HG02642 (cell line): ENCODE results near the gene NUDT4B.
"Not testable (repeated sequence)": the region's sequence is repeated elsewhere in the genome, so short reads cannot be mapped to it uniquely, and the experiment has no call there.

ENCODE experiments used
- ATAC-seq: cut with Tn5 transposase; IDR thresholded peaks from one replicate; pipeline ENCODE4 v1.9.1; 2021; ENCODE audit warnings: mild to moderate bottlenecking; ENCODE audit not compliant: unreplicated experiment, poor library complexity

Gene NUDT4B

GRCh38 chr1:148748563-148749334 lies at the start of gene NUDT4B:
Gene NUDT4B, plus strand, starts transcription at chr1:148748774. Its CDS starts 179 bp downstream, at chr1:148748953.
- peak; percentile 50 for ATAC-seq

- ATAC-seq: not testable (repeated sequence)
Measured at GRCh38 chr1:148699357-148699756, 49.2 kb upstream of the NUDT4B start.

DNA sequence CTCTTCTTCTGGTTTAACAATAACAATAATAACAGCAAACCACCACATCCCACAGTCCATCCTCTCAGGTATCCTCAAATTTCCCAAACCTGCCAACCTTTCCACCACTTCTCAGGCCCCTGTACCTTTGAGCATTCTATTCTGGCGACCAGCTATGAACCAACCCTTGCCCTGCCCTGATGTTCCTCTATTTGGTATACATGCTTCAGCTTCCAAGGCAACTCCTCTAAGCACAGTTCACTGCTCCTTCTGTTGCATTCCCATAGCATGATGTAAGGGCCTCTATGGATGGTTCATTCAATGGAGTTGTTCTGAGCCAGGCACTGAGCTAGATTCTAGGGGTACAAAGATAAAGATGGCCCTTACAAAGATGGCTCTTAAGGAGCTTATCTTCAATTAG lies 46.3 kb upstream of the NUDT4B start:
- not testable (repeated sequence) for ATAC-seq

- ATAC-seq: not testable (repeated sequence)
Measured at GRCh38 chr1:148703973-148704591, 44.5 kb upstream of the NUDT4B start.

- ATAC-seq: not testable (repeated sequence)
Measured at GRCh38 chr1:148705316-148705948, 43.1 kb upstream of the NUDT4B start.

DNA sequence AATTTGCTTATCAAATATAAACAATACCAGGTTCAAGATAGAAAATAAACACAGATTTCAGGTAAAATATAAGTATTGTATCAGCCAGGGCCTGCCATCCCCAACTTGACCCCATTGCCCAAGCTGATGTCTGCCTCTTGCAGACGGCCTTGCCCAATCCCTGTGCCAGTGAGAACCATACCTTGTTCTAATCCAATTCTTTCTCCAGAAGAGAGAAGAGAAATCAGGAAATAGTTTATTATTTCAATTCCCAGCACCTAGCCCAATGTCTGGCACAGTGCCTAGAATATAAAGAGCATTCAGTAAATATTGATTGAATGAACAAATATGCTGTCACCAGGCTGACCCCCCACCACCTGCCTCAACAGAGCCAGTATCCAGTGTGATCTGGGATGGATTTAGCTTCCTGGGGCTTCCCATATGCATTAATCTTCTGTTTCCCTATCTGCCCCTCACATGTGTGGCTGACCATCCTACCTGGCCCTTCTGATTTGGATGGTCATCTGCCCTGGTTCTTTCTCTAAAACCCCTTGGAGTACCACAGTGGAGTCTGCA lies 39.7 kb upstream of the NUDT4B start:
- ATAC-seq: not testable (repeated sequence)

- ATAC-seq: not testable (repeated sequence)
Measured at GRCh38 chr1:148710772-148711523, 37.6 kb upstream of the NUDT4B start.

DNA sequence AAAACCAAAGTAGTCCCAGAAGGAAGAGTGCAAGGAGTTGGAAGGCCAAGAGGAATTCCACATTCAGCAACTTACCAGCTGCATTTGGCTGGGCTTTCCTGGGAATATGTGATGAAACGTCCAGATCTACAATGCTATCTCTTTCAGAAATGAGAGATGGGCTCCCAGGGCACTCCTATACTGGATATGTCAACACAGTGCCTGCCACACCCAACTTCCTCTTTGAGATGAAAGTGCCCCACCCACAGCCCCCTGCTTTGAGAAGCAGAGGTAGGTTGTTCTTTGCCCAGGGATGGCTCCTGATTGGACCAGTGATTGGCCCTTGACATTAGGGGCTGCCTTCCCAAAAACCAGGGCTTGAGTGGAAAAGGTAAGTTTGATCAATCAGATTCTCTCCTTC lies 36.2 kb upstream of the NUDT4B start:
- ATAC-seq: not testable (repeated sequence)

- not testable (repeated sequence) for ATAC-seq
Measured at GRCh38 chr1:148715518-148715917, 33.1 kb upstream of the NUDT4B start.

- ATAC-seq: not testable (repeated sequence)
Measured at GRCh38 chr1:148716966-148717520, 31.5 kb upstream of the NUDT4B start.

- ATAC-seq: not testable (repeated sequence)
Measured at GRCh38 chr1:148720918-148721317, 27.7 kb upstream of the NUDT4B start.

DNA sequence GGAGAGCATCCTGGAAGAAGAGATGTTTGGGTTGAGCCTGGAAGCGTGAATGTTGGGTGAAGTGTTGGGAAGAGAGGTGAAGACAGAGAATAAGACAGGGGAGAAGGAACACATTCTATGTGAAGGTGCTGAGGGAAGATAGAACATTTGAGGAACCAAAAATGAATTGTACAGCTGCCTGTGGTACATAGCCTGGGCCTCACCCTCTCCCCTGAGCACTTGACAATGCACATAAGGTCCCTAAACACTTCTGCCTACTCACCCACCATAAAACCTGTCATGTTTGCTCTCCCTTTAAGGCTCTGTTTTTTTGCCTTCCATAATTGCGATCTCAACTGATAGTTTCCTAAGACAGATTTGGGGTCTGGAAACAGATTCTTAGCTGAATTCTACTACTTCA lies 25.8 kb upstream of the NUDT4B start:
- ATAC-seq: not testable (repeated sequence)

DNA sequence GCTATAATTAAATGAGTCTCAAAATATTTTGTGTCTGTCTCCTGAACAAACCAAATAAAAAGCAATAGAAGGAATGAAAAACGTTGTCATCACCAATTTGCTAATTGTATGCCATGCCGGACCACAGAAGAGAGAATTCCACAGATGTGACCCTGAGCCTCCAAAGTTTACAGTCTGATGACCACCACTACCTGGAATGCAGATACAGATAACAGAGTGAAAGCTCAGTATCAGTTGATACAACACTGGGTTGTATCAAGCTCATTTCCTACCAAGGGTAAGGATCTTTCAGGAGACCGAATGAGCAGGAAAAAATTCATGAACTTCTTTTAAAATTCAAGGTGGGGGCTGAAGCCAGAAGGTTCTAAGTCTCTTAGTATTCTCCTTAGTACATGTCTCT lies 25.1 kb upstream of the NUDT4B start:
- ATAC-seq: not testable (repeated sequence)

- ATAC-seq: not testable (repeated sequence)
Measured at GRCh38 chr1:148724872-148725271, 23.7 kb upstream of the NUDT4B start.

DNA sequence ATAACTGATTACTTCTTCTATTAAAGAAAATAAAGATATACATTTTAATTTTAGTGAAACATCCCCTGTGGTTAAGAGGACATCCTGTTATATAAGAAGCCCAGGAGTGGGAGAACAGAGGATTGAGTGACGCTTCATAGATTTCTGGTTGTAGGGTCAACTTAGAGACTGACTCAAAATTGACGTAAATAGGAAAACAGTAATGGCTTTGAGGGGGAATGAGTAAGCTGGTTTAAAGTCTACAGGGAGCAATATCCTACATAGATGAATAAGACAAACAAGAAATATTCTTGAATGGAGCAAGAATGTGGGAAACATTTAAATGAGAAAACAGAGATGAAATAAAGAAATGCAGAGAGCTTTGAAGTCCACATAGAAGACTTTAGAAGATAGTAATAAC lies 20.7 kb upstream of the NUDT4B start:
- not testable (repeated sequence) for ATAC-seq

DNA sequence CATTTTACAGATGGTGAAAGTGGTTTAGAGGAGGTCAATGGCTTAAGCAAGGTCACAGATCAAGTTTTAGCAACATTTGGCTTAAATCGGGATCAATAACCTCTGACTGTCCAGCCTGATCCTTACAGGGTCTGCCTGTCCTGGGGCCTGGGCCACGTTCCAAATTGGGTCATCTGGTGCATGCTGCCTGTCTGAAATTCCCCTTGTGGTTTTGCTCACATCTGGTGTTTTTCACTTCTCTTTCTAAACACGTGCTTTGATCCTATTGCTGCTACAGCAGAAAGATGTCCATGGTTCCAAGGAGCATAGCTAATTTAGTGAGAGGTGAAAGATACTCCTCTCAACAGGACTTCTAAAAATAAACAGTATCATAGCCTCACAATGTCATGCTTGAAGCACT lies 19.4 kb upstream of the NUDT4B start:
- peak; percentile 73 for ATAC-seq

- ATAC-seq: not testable (repeated sequence)
Measured at GRCh38 chr1:148729541-148729940, 19.0 kb upstream of the NUDT4B start.

DNA sequence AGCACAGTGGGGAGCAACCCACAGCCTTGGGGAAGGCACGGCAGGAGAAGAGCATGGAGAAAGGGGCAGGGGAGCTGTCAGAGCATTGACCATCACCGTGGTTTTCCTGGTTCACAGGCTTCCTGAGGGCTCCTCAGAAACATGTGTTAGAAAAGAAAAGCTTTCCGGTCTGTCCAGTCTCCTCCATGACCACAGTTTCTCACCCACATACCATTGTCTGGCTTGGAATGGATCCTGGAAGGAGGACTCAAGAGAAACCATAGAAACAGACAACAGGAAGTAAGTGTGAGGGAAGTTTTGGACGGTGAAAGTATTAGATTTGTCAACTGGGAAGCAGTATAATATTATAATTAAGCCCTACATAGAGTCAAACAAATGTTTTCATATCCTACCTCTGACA lies 16.3 kb upstream of the NUDT4B start:
- not testable (repeated sequence) for ATAC-seq

DNA sequence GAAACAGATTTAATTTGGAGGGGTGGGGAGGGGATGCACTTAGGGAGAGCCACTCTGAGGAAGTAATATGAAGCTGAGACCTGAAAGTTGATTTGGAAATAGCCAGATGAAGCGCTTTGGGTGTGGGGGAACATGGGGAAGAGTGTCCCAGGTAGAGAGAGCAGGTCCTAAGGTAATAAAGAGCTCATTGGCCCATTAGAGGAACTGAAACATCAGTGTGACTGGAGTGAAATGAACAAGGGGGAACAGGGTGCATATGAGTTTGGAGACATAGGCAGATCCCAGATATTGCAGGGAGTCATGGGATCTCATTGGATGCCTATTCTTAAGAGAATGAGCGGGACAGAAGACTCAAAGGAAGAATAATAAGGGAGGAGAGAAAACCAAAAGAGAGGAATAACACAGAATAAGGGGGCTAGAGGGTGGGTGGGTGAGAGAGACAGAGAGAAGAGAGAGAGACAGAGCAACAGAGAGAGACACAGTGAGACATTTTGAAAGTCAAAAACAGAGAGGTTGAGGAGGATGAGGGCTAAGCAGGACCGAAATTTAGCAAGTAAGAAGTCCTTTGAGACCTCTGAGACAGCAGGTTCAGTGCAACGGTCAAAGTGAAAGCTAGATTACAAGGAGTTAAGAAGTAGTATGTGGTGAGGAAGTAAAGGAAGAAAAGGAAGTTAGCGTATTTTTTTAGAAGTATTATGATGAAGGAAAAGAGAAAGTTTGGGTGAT lies 14.8 kb upstream of the NUDT4B start:
- ATAC-seq: peak; percentile 80
